Ovary (tissue), 3 donors: ENCODE results near the gene RAB4A.

Source experiments
- CTCF ChIP-seq, 3 donors: fragments of 450-650 bp in 2 of 3; fragments of 200-600 bp in 1 of 3; IDR thresholded peaks; one replicate each; pipeline versions ENCODE4 v1.5.1 to v1.8.0; 2016 to 2022; ENCODE audit warnings: antibody characterized with exemption in 3 of 3, mild to moderate bottlenecking in 1 of 3
- POLR2A ChIP-seq: fragments of 450-650 bp; IDR thresholded peaks from one replicate; pipeline ENCODE4 v1.6.1; 2017; ENCODE audit warnings: antibody characterized with exemption, mild to moderate bottlenecking, moderate library complexity
- donor health status: DM: no; HTN: no; CAD: no.

DNA sequence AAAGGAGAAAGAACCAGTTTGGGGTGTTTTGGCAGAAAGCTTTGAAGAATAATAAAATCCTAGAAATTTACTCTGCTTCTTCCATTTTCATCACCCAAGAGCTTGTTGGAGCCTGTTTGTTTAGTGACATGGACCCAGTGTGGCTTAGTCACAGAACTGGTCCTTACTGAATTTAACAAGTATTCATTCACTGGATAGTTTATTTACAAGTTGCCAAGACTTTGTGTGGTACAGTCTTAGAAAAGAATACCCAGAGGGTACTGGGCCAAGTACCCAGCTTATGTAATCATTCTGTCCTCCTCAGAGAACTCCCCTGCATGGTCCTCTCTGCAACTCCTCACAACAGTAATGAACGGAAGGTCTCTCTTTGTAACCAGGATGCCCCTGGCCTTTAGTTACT lies 16.4 kb downstream of the RAB4A start:
- no peak for TF ChIP-seq CTCF (IDR thresholded peaks at IDR 0.05)
- no peak for TF ChIP-seq POLR2A
